ENCODE results near the gene DBH.

DBH gene

DNA sequence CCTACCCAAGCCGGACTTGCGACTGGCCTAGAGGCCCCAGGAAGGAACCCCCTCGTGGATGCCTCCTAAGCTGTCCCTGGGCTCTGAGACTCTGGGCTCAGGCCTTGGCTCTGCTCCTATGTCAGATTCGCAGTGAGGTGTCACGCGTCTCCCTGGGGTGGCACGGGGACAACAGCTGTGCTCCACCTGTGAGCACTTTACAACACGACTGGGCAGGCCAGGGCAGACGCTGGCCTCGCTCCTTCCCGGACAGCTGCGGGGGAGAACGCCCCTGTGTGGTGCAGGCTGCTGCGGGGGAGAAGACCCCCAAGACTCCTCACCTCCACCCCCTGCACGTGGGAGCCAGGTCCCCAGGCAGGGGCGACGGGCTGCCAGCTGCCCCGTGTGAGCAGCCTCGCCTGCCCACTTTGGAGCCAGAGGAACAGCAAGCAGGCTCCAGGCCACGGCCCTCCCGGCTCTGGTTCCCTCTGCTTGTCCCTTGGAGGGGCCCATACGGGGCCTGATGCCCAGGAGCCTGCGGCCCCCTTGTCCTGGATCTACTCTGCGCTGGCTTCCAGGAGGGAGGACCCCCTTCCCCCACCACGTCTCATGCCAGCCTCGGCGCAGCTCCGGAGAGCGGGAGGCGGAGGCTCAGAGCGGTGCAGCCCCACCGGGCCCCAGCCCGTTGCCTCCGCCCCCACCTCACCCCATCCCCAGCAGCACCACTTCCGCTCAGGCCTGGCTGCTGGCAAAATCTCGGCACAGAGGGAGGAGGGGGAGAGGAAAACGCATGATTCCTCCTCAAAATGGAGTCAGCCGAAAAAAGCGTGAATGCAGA lies 66.0 kb downstream of the DBH start:
- TF ChIP-seq, protein P1, sequence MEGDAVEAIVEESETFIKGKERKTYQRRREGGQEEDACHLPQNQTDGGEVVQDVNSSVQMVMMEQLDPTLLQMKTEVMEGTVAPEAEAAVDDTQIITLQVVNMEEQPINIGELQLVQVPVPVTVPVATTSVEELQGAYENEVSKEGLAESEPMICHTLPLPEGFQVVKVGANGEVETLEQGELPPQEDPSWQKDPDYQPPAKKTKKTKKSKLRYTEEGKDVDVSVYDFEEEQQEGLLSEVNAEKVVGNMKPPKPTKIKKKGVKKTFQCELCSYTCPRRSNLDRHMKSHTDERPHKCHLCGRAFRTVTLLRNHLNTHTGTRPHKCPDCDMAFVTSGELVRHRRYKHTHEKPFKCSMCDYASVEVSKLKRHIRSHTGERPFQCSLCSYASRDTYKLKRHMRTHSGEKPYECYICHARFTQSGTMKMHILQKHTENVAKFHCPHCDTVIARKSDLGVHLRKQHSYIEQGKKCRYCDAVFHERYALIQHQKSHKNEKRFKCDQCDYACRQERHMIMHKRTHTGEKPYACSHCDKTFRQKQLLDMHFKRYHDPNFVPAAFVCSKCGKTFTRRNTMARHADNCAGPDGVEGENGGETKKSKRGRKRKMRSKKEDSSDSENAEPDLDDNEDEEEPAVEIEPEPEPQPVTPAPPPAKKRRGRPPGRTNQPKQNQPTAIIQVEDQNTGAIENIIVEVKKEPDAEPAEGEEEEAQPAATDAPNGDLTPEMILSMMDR (conservative IDR thresholded peaks at IDR 0.05; ENCODE audit: low read length): no peak
- DNase-seq (ENCODE audit: low read depth): no peak
- no peak overlapping the region for H3K4me3 ChIP-seq (ENCODE audit: low read length)

DNA sequence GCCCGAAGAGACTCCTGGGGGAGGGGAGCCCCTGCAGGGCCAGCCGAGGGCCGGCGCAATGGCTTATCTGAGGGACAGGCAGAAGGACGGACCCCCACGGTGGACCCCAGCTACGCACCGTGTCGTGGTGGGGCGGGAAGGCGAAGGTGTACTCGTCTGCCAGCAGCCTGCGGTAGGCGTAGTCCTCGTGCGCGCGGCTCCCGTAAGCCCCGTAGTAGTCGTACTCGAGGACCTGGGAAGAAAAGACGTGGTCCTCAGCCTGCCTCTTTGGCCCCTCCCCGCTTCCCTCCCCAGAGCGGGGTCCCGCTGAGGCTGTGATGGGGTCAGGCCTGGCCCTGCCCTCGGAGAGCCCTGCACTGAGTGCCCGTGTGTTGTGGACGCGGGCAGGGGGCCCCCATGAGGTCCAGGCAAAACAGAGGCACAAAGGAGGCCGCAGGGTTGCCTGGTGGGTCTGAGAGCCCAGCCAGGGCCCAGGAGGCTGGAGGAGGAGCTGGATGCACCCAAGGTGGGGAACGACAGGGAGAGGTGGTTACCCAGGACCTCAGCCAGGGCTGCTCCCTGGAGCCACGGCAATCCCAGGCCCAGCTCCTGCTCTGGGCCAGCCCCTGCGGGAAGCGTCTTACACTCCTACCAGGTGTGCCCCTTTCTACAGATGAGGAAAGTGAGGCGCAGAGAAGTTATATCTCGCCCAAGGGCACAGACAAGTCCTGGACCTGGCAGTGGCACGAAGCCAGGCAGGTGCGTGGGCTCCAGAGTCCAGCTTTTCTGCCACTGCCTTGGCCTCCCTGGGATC lies 66.8 kb downstream of the DBH start:
- TF ChIP-seq, protein P1 (conservative IDR thresholded peaks at IDR 0.05; ENCODE audit: low read length): no peak
- DNase-seq (ENCODE audit: low read depth): no peak
- H3K4me3 ChIP-seq (ENCODE audit: low read length): no peak overlapping the region

DNA sequence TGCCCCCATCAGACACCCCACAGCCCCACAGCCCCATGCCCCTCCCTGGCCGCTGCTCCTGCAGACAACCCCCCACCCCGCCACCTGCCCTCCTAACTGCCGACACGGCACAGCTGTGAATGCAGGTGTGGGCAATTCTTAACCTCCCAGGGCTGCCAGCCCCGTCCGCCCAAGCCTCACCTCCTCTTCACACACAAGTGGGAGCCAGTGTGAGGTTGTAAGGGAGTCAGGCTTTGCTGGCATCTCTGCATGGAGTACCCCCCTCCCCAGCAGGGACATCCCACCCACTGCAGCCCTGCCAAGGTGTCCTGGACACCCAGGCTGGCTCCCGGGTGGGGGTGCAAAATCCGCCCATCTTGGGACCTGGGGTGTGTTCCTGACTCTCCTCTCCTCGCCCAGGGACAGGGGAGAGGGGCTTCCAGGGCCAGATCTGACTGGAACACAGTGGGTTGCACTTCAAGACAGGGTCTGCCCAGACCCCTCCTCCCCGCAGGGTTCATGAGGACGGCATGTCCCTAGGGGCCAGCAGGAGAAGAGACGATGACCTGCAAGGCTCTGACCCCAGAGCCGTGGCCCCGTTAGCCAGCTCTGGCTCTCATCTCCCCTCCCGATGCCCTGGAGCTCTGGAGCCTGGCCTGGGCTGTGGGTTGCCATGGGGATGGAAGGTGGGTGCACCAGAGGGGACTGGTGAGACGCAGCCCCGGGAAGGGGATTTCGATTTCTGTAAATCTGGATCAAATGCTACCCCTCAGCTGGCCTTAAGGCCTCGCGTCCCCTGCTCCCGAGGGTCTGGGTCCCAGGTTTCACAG lies 67.6 kb downstream of the DBH start:
- no peak for DNase-seq (ENCODE audit: low read depth)

DNA sequence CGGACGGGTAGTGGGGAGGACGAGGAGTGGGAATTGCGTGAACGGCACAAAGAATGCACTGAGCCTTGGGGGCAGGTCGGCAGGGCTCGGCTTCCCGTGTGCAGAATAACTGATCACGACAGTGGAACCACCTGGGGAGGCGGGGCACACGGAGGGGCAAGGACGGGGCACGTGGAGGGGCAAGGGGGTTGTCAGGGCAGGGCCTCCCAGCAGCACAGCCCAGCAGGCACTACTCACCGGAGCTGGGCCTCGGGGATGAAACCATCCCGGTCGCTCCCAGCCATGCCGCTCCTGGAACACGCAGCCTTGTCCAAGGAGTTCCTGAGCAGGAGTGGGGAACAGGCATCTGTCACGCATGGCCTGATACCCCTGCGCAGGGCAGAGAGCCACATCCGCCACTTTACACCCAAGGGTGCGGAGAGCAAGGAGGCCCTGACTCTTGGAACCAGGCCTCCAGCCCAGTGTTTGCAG lies 68.6 kb downstream of the DBH start:
- TF ChIP-seq, protein P1 (conservative IDR thresholded peaks at IDR 0.05; ENCODE audit: low read length): no peak

More for the DNA sequence above, 67.6 kb downstream of the DBH start:
- H3K4me3 ChIP-seq (ENCODE audit: low read length): no peak overlapping the region
- TF ChIP-seq, protein P1 (conservative IDR thresholded peaks at IDR 0.05; ENCODE audit: low read length): no peak

DNA sequence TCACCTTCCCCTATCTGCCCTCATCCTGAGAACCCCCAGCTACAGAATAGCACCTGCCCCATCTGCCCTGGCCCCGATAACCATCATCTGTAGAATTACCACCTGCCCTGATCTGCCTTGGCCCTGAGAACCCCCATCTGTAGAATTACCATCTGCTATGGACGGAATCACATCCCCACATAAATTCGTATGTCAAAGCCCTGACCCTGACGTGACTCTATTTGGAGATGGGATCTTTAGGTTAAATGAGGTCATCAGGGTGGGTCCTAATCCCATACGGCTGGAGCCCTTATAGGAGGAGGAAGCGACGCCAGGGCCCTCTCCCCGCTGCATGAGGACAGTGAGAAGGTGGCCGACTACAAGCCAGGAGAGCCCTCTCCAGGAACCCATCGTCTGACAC lies 69.4 kb downstream of the DBH start:
- TF ChIP-seq, protein P1 (conservative IDR thresholded peaks at IDR 0.05; ENCODE audit: low read length): no peak
- no peak overlapping the region for H3K4me3 ChIP-seq (ENCODE audit: low read length)
- DNase-seq (ENCODE audit: low read depth): no peak

More for the DNA sequence above, 68.6 kb downstream of the DBH start:
- no peak for DNase-seq (ENCODE audit: low read depth)
- no peak overlapping the region for H3K4me3 ChIP-seq (ENCODE audit: low read length)

DNA sequence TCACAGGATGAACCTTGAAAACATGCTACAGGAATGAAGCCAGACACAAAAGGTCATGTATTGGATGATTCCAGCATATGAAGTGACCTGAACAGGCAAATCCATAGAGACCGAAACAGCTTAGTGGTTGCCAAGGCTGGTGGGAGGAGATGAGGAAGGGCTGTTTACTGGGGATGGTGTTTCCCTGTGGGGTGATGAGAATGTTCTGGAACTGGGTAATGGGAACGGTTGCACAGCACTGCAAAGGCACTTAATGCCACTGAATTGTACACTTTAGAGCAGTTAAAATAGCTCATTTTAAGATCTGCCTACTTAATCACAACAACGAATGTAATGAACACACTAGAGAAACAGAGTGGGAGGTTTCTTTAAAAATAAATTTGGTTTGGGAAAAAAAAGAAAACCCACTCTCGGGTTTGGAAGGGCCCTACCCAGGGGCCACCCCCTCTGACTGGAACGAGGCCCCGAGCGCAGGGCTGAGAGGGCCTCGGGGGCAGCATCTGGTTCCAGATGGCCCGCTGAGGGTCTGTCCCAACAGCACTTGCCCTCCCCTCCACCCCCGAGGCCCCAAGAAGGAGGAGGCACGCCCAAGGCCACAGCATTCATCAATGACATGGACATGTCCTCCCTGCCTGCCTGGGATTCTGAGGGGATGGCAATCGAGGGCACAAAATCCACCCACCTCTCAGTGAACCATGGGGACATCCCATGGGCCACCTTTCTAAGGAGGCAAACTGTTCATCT lies 70.3 kb downstream of the DBH start:
- H3K4me3 ChIP-seq (ENCODE audit: low read length): no peak overlapping the region
- TF ChIP-seq, protein P1 (conservative IDR thresholded peaks at IDR 0.05; ENCODE audit: low read length): no peak
- DNase-seq (ENCODE audit: low read depth): no peak
